GM12801 (cell line): ENCODE results near the gene CDRT15.

Source experiments
- TF ChIP-seq, protein P1 (sequence below): IDR thresholded peaks from one replicate; pipeline ENCODE4 v1.5.1; 2011; ENCODE audit warnings: control low read depth; ENCODE audit not compliant: insufficient read length; ENCODE audit errors: extremely low read depth

CDRT15 gene

DNA sequence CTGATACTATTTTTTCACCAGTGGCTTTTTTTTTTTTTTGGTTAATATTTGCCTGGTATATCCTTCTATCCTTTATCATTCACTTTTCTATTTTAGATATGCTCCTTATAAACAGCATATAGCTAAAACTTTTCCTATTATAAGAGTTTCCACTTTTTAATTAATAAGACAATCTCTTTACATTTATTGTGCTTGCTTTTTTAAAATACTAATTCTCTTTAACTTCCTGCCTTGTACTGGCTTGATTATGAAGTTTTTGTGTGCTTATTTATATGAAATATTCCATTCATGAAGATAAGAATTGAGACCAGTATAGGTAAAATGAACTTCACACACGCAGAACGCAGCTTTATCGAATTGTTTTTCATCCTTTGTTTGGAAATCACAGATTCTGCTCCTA is 9.0 kb upstream of the CDRT15 start:
- TF ChIP-seq, protein P1, sequence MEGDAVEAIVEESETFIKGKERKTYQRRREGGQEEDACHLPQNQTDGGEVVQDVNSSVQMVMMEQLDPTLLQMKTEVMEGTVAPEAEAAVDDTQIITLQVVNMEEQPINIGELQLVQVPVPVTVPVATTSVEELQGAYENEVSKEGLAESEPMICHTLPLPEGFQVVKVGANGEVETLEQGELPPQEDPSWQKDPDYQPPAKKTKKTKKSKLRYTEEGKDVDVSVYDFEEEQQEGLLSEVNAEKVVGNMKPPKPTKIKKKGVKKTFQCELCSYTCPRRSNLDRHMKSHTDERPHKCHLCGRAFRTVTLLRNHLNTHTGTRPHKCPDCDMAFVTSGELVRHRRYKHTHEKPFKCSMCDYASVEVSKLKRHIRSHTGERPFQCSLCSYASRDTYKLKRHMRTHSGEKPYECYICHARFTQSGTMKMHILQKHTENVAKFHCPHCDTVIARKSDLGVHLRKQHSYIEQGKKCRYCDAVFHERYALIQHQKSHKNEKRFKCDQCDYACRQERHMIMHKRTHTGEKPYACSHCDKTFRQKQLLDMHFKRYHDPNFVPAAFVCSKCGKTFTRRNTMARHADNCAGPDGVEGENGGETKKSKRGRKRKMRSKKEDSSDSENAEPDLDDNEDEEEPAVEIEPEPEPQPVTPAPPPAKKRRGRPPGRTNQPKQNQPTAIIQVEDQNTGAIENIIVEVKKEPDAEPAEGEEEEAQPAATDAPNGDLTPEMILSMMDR = no peak

DNA sequence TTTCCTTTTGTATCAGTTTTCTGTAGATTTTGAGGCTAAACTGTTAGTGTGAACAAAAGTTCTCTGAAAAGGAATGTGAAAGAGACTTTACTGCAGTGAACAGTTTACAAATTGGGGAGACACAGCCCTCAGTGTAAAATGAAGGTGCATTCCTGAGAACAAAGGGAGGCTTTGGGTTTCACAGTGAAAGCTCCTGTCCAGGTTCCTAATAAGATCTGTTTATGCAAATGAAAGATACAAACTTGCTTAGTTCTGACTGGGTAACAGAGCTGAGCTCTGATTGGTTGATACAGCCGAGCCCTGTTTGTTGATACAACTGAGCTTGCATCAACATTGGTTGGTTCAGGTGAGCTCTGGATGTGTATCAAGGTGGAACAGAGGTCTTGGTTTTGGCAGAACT is 8.3 kb upstream of the CDRT15 start:
- TF ChIP-seq, protein P1 = no peak

- TF ChIP-seq, protein P1 = no peak
These were observed 7.8 kb downstream of the CDRT15 start for GRCh38 chr17:14228903-14229302.

GRCh38 chr17:14227052-14227451 is 9.6 kb downstream of the CDRT15 start:
- TF ChIP-seq, protein P1 = no peak

GRCh38 chr17:14225254-14225980 is 11.2 kb downstream of the CDRT15 start:
- TF ChIP-seq, protein P1 = no peak

- TF ChIP-seq, protein P1 = no peak
These were observed 14.1 kb downstream of the CDRT15 start for GRCh38 chr17:14222611-14223010.

- TF ChIP-seq, protein P1 = no peak
These were observed 22.4 kb downstream of the CDRT15 start for GRCh38 chr17:14214271-14214670.

GRCh38 chr17:14212401-14212800 is 24.3 kb downstream of the CDRT15 start:
- TF ChIP-seq, protein P1 = no peak
